NCI-H187 (cell line): ENCODE results near the gene CMPK1.
A peak's percentile ranks its signal among the peaks of the same experiment; 100 is the strongest.

Source experiments
- DNase-seq, 2 experiments: peaks; one replicate each; lab custom pipeline; 2025; lab: John Stamatoyannopoulos, UW

Gene CMPK1

DNA sequence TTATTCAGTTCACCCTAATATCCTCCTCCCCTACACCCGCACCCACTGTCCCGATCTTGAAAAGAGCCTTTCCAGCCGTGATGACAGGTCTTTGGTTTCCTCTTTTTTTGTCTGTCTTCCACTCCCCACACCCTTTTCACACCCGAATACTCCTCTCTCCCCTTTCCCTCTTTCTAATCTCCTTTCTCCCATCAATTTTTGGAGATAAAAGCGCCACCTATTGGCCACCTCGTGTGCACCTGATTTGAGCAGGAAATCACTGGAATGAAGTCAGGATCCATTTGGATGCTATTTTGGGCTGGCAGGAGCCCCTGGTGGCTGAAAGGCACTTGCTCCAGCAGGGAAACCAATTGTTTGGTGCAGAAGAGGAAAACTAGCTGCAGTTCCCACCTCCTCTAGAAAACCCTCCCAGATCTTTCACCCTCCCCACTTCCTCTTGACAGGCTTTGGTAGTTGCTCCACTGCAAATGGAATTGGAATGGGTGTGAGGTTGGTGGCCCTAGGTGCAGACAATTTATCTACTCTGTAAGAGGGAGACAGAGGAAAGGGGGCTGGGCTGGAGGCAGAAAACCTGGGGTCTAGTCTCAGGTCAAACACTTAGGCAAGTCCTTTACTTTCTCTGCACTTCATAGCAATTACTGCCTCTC lies 90.9 kb downstream of the CMPK1 start:
- peak in 1 of 2 experiments; percentile 7 for DNase-seq
